SH-SY5Y (cell line): ENCODE results near the gene SWAP70.

Experiments
- GATA2 ChIP-seq: IDR thresholded peaks from 2 replicates; pipeline ENCODE4 v1.6.1; 2011; ENCODE audit warnings: mild to moderate bottlenecking, low read depth, low read length
- GATA3 ChIP-seq: IDR thresholded peaks from 2 replicates; pipeline ENCODE4 v1.6.1; 2011; ENCODE audit warnings: low read depth, mild to moderate bottlenecking, low read length, moderate library complexity

DNA sequence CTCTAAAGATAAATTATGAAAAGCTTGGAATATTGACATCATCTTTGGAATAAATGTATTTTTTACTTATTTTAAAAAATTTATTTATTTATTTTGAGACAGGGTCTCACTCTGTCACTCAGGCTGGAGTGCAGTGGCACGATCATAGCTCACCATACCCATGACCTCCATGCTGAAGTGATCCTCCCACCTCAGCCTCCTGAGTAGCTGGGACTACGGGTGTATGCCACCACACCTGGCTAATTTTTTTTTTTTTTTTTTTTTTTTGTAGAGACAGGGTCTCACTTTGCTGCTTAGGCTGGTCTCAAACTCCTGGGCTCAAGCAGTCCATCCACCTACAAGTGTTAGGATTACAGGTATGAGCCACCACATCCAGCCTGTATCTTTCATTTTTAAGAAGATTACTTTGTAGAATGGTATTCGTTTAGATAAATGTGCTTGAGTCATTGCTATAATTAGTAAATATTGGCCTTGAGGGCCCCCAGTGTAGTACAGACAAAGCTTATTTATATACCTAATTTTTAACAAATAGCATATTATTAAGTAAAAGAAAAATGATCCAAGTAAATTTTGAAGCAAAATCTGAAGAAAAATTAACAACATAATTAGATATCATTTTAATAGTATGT, 8.5 kb downstream of the SWAP70 start:
- TF ChIP-seq GATA2 (no peak), GATA3 (no peak)
